ENCODE data around the gene HDAC8.

GRCh38 chrX:72536542-72536941 lies 36.1 kb downstream of the HDAC8 start:
- TF ChIP-seq CTCF (IDR thresholded peaks at IDR 0.05) = no peak
- no peak for TF ChIP-seq POLR2A (IDR thresholded peaks at IDR 0.05)

Data from lower leg skin (tissue), 3 donors.